C4-2B (cell line): ENCODE data around the gene SYNPO2.

Experiments used
- ZFX ChIP-seq: fragments of 450-650 bp; IDR thresholded peaks from 2 replicates; pipeline ENCODE4 v1.6.1; 2017
- TF ChIP-seq, protein P1 (sequence below): fragments of 450-650 bp; conservative IDR thresholded peaks from 2 replicates; pipeline ENCODE4 v1.5.1; 2017; ENCODE audit warnings: mild to moderate bottlenecking

DNA sequence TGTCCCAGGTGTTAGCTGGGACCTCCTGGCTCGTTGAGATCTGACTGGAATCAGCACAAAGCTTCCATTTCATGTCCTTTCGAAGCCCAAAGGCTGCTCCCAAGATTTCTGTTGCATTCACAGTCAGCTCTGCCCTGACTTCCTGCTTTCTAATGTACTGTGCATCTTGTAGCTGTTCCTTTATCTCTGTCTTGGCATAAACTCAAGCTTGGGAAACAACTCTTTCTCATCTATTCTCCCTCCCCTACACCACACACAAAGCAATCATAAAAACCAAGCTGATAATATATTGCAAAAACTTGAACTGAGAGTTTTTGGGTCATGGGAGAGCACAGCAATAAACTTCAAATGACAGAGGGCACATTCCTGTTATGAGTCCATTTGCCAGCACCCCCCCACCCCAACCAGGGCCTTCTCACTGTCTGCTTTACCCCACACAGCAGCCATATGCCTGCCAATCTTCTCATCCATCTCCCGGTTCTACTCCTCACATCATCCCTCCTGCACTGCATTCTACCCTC is 76.3 kb downstream of the SYNPO2 start:
- TF ChIP-seq, protein P1, sequence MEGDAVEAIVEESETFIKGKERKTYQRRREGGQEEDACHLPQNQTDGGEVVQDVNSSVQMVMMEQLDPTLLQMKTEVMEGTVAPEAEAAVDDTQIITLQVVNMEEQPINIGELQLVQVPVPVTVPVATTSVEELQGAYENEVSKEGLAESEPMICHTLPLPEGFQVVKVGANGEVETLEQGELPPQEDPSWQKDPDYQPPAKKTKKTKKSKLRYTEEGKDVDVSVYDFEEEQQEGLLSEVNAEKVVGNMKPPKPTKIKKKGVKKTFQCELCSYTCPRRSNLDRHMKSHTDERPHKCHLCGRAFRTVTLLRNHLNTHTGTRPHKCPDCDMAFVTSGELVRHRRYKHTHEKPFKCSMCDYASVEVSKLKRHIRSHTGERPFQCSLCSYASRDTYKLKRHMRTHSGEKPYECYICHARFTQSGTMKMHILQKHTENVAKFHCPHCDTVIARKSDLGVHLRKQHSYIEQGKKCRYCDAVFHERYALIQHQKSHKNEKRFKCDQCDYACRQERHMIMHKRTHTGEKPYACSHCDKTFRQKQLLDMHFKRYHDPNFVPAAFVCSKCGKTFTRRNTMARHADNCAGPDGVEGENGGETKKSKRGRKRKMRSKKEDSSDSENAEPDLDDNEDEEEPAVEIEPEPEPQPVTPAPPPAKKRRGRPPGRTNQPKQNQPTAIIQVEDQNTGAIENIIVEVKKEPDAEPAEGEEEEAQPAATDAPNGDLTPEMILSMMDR, result no peak
- no peak for TF ChIP-seq ZFX
